Thyroid gland (tissue), 4 donors: Measurements from ENCODE around the gene PROC. TPM values are rescaled to one million over a fixed set of nuclear protein-coding genes. Genes with fewer than 3 reads are reported as not detected.

Experiments used
- DNase-seq, 2 donors: peaks; one replicate each; pipeline ENCODE4 v3.0.0-alpha.2; 2019
- H3K27ac ChIP-seq, 3 donors: fragments of 200-600 bp; sonication (generic); 1 replicate in 2 of 3; 2 replicates in 1 of 3; pipeline ENCODE4 v1.5.1; 2016 to 2019; ENCODE audit warnings: mild to moderate bottlenecking in 1 of 3, moderate library complexity in 1 of 3
- H3K27me3 ChIP-seq: fragments of 200-600 bp; sonication (generic); one replicate; pipeline ENCODE4 v1.5.1; 2019
- H3K36me3 ChIP-seq, 2 donors: fragments of 200-600 bp; sonication (generic); one replicate each; pipeline ENCODE4 v1.5.1; 2016 to 2019
- H3K4me1 ChIP-seq, 2 donors: fragments of 200-600 bp; sonication (generic); one replicate each; pipeline ENCODE4 v1.5.1; 2017 to 2019
- H3K4me3 ChIP-seq, 3 donors: fragments of 200-600 bp; sonication (generic); replicated peaks in 1 of 3; 1 replicate in 2 of 3; 2 replicates in 1 of 3; pipeline ENCODE4 v1.5.1; 2016; ENCODE audit warnings: mild to moderate bottlenecking in 1 of 3
- H3K9me3 ChIP-seq: fragments of 200-600 bp; sonication (generic); one replicate; pipeline ENCODE4 v1.5.1; 2017
- POLR2A ChIP-seq, 2 donors: fragments of 450-650 bp; IDR thresholded peaks; one replicate each; pipeline ENCODE4 v1.6.1; 2017; ENCODE audit warnings: antibody characterized with exemption in 2 of 2, mild to moderate bottlenecking in 2 of 2, moderate library complexity in 1 of 2
- WGBS, 2 donors: methylation state at CpG; one replicate each; pipeline ENCODE4 v1.1.5; 2017; 5-methylcytosine and 5-hydroxymethylcytosine counted together
- intact Hi-C: fragments of 100-400 bp; cut with DNase I; formaldehyde crosslinking; loops from one replicate; pipeline ENCODE4 v1.15.1; 2023
- total RNA-seq, 4 donors: library from RNA; depleted of rRNA; stranded (reverse); fragments of >200 nt; gene quantifications; one replicate each; pipeline ENCODE4 v1.2.3, GENCODE V29; 2016
- TF ChIP-seq, protein P1 (sequence below), 6 experiments: fragments of 200-600 bp in 3 of 6; fragments of 450-650 bp in 3 of 6; sonication (generic) in 3 of 6; IDR thresholded peaks; one replicate each; pipeline ENCODE4 v1.5.1; 2016 to 2019; ENCODE audit warnings: antibody characterized with exemption in 6 of 6, mild to moderate bottlenecking in 2 of 6, inconsistent platforms in 1 of 6, moderate library complexity in 1 of 6

PROC gene
- total RNA-seq, 4 donors from 2014 or later, result not detected

- Histone ChIP-seq H3K4me3 (no peak overlapping the region), H3K9me3 (no peaks in the 10 kb centered on the region), H3K36me3 (no peaks in the 10 kb centered on the region), H3K27ac (no peak overlapping the region), H3K27me3 (no peaks in the 10 kb centered on the region), H3K4me1 (no peaks in the 10 kb centered on the region)
- DNase-seq, result no peak
- intact Hi-C loops, result no loop called here
- TF ChIP-seq, protein P1, sequence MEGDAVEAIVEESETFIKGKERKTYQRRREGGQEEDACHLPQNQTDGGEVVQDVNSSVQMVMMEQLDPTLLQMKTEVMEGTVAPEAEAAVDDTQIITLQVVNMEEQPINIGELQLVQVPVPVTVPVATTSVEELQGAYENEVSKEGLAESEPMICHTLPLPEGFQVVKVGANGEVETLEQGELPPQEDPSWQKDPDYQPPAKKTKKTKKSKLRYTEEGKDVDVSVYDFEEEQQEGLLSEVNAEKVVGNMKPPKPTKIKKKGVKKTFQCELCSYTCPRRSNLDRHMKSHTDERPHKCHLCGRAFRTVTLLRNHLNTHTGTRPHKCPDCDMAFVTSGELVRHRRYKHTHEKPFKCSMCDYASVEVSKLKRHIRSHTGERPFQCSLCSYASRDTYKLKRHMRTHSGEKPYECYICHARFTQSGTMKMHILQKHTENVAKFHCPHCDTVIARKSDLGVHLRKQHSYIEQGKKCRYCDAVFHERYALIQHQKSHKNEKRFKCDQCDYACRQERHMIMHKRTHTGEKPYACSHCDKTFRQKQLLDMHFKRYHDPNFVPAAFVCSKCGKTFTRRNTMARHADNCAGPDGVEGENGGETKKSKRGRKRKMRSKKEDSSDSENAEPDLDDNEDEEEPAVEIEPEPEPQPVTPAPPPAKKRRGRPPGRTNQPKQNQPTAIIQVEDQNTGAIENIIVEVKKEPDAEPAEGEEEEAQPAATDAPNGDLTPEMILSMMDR (IDR thresholded peaks at IDR 0.05), result no peak
- TF ChIP-seq POLR2A (IDR thresholded peaks at IDR 0.05), result no peak
- WGBS, 2 donors, result 80 to 81% methylated on average over 3 of the region's 3 CpGs
Observed at GRCh38 chr2:127462461-127462860, 44.2 kb downstream of the PROC start.

DNA sequence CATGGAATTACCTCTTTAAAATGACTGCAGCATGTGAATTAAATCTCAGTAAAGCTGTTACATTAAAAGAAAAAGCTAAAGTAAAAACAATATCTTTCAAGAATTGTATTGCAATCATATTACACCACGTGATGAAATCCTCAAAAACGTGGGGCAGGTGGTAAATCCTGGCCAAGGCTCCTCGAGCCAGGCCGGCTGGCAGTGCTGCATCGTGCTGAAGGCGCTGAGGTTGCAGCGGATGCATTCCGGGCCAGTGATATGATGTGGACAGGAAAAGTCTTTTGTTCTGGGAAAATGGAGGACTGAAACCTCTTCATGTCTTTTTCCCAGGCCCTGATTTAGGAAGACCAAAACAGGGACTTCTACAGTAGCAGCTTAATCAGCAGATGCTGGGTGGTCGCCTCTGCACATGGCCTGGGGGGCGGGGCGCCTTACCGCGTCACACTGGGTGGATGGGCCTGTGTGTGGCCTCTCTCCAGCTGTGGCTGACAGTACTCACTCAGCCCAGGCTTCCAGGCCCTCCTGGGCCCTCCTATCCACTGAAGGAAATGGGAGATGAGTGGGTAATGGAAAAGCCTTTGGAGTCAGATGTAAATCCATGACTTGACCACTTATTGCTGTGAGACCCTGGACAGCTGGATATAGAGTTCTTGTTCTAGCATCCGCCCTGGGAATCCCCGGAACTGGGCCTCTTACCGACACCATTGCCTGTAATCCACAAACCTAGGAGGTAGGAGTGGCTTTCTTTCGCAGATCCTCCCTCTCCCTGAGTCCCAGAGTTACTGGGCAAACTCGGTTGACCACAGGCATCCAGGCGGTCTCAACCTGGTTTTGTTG lies 45.1 kb downstream of the PROC start:
- Histone ChIP-seq H3K36me3 (no peaks in the 10 kb centered on the region), H3K9me3 (no peaks in the 10 kb centered on the region), H3K27me3 (no peaks in the 10 kb centered on the region), H3K4me3 (no peak overlapping the region), H3K27ac (no peak overlapping the region), H3K4me1 (no peaks in the 10 kb centered on the region)
- intact Hi-C loops, result no loop called here
- WGBS, 2 donors, result 82 to 86% methylated on average over 19 of the region's 19 CpGs
- no peak for TF ChIP-seq POLR2A (IDR thresholded peaks at IDR 0.05)
- TF ChIP-seq, protein P1 (IDR thresholded peaks at IDR 0.05), result no peak
- DNase-seq, result no peak

DNA sequence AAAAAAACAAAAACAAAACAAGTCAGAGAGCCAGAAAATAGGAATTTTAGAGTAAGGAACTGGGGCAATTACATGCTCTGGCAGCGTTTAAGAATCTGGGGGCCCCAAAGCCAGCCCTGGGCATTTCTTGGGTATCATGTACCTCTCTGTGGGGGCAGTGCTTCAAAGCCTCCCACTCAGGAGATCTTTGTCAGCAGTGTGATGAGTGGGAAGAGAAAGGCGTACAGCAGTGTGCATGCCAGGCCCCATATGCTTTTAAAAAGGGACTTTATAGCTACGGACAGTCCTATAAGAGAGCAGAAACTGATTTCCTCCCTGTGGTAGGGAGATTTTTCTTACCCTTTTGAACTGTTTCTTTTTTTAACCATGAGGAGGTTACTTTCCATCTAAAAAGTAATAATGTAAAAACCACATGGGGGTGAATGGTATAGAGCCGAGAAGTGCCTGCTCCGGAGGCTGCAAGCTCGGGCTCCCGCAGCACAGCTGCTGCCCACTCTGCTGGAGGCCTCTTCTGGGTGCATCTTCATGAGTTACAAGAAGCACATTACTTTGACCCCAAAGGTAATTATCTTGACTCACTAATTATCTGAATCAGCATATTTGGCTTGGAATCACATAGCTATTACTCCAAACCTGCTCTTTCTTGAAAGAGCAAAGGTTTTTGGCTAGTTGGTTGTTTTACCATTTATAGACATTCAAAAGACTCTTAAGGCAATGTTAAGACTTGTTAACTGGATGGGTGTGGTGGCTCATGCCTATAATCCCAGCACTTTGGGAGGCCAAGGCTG lies 46.4 kb downstream of the PROC start:
- no peak for TF ChIP-seq POLR2A (IDR thresholded peaks at IDR 0.05)
- TF ChIP-seq, protein P1 (IDR thresholded peaks at IDR 0.05), result no peak
- no peaks in the 10 kb centered on the region for H3K27me3 ChIP-seq
- no peaks in the 10 kb centered on the region for H3K4me1 ChIP-seq
- no peak overlapping the region for H3K27ac ChIP-seq
- no peaks in the 10 kb centered on the region for H3K9me3 ChIP-seq
- intact Hi-C loops, result no loop called here
- no peaks in the 10 kb centered on the region for H3K36me3 ChIP-seq
- DNase-seq, result no peak
- no peak overlapping the region for H3K4me3 ChIP-seq
- WGBS, 2 donors, result 90 to 95% methylated on average over 7 of the region's 7 CpGs

- no peak for TF ChIP-seq POLR2A (IDR thresholded peaks at IDR 0.05)
- TF ChIP-seq, protein P1 (IDR thresholded peaks at IDR 0.05), result no peak
- DNase-seq, result no peak
- Histone ChIP-seq H3K27me3 (no peaks in the 10 kb centered on the region), H3K4me3 (no peak overlapping the region), H3K36me3 (no peaks in the 10 kb centered on the region), H3K27ac (no peak overlapping the region), H3K4me1 (no peaks in the 10 kb centered on the region), H3K9me3 (no peaks in the 10 kb centered on the region)
- intact Hi-C loops, result no loop called here
- WGBS, 2 donors, result 75 to 79% methylated on average over 4 of the region's 4 CpGs
Observed at GRCh38 chr2:127465258-127465657, 47.0 kb downstream of the PROC start.

DNA sequence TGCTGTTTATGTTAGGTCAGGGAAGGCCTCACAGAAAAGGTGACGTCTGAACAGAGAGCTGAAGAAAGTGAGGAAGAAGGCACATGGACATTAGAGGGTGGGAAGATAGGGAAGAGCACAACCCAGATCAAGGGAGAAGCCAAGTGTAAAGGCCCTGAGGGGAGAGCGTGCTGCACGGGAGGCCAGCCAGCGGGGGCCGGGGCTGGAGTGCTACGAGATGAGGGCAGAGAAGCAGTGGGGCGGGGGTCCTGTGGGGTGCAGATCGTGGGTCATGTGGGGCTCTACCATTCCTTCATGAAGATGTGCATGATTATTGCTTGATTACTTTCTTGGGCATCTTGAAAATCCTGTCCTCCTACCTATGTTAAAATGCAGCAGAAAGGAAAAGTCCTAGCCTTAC lies 50.8 kb downstream of the PROC start:
- no peaks in the 10 kb centered on the region for H3K36me3 ChIP-seq
- no peaks in the 10 kb centered on the region for H3K4me1 ChIP-seq
- no peak overlapping the region for H3K27ac ChIP-seq
- no peak overlapping the region for H3K4me3 ChIP-seq
- no peak for DNase-seq
- intact Hi-C loops, result no loop called here
- 80 to 82% methylated on average over 8 of the region's 8 CpGs for WGBS, 2 donors
- H3K9me3 ChIP-seq, result no peaks in the 10 kb centered on the region
- H3K27me3 ChIP-seq, result no peaks in the 10 kb centered on the region
- no peak for TF ChIP-seq POLR2A (IDR thresholded peaks at IDR 0.05)
- TF ChIP-seq, protein P1 (IDR thresholded peaks at IDR 0.05), result no peak
